Endothelial cell of umbilical vein (primary cell): ENCODE data around the gene VSIG1. TPM values are rescaled to one million over a fixed set of nuclear protein-coding genes. Genes with fewer than 3 reads are reported as not detected.

Experiments
- BruUV-seq: library from RNA; stranded (reverse); fragments of 400-500 nt; replicated peaks from 2 replicates; lab custom pipeline; 2021; lab: Mats Ljungman, UMichigan
- CTCF ChIA-PET: fragments of 300-600, 350-600 bp; sonication (Branson Sonifier 250); formaldehyde crosslinking; loops from one replicate; lab custom pipeline; 2021; ENCODE audit warnings: antibody characterized with exemption, inconsistent platforms; lab: Charles Lee
- POLR2A ChIA-PET: fragments of 300-600, 350-600 bp; sonication (Branson Sonifier 250); formaldehyde crosslinking; loops from one replicate; lab custom pipeline; 2021; ENCODE audit warnings: antibody characterized with exemption, inconsistent platforms; lab: Charles Lee
- DNase-seq: peaks from one replicate; pipeline ENCODE4 v3.0.0-alpha.2; 2011; ENCODE audit warnings: low read depth, low spot score
- FAIRE-seq: peaks from 2 replicates; lab custom pipeline; 2011; peaks lifted over from hg19 to GRCh38; lab: Jason Lieb, UNC
- H2AFZ ChIP-seq: 2 replicates; pipeline ENCODE4 v1.6.0; 2012; ENCODE audit warnings: low read depth, low read length, control low read depth, inconsistent platforms
- H3K27ac ChIP-seq: 2 replicates; pipeline ENCODE4 v1.5.1; 2011; ENCODE audit warnings: low read depth, mild to moderate bottlenecking, control low read depth, low read length, moderate library complexity; ENCODE audit not compliant: insufficient read depth
- H3K27me3 ChIP-seq, 2 experiments: 2 replicates each; pipeline versions ENCODE4 v1.6.0 to v1.6.1; 2011; ENCODE audit warnings: low read length in 2 of 2, mixed read lengths in 1 of 2; ENCODE audit not compliant: control insufficient read depth in 2 of 2, insufficient read depth in 2 of 2
- H3K36me3 ChIP-seq, 2 experiments: 2 replicates in 1 of 2; 3 replicates in 1 of 2; pipeline ENCODE4 v1.5.1; 2011; ENCODE audit warnings: low read length in 2 of 2, mild to moderate bottlenecking in 1 of 2, moderate library complexity in 1 of 2; ENCODE audit not compliant: control insufficient read depth in 2 of 2, insufficient read depth in 2 of 2; ENCODE audit errors: extremely low read depth in 1 of 2
- H3K4me1 ChIP-seq: 3 replicates; pipeline ENCODE4 v1.5.1; 2011; ENCODE audit warnings: mild to moderate bottlenecking, low read length; ENCODE audit not compliant: control insufficient read depth, insufficient read depth; ENCODE audit errors: extremely low read depth
- H3K4me2 ChIP-seq: 2 replicates; pipeline ENCODE4 v1.6.1; 2011; ENCODE audit warnings: low read length, control low read depth, mixed read lengths; ENCODE audit not compliant: insufficient read depth
- H3K4me3 ChIP-seq, 3 experiments: fragments of 200-600 bp in 1 of 3; sonication (generic), shearing (Covaris generic) in 1 of 3; replicated peaks in 1 of 3; 2 replicates each; pipeline ENCODE4 v1.5.1; 2011 to 2016; ENCODE audit warnings: control low read depth in 3 of 3, low read length in 3 of 3, mild to moderate bottlenecking in 2 of 3, inconsistent platforms in 1 of 3, low read depth in 1 of 3, moderate library complexity in 1 of 3; ENCODE audit not compliant: insufficient read depth in 1 of 3
- H3K79me2 ChIP-seq: 2 replicates; pipeline ENCODE4 v1.6.0; 2012; ENCODE audit warnings: low read length, inconsistent platforms; ENCODE audit not compliant: control insufficient read depth, insufficient read depth
- H3K9ac ChIP-seq: replicated peaks from 2 replicates; pipeline ENCODE3; 2011; ENCODE audit warnings: low read length, control low read depth; ENCODE audit not compliant: insufficient read depth; ENCODE audit errors: extremely low read depth
- H3K9me1 ChIP-seq: replicated peaks from 3 replicates; pipeline ENCODE4 v1.6.0; 2011; ENCODE audit warnings: mild to moderate bottlenecking, low read length; ENCODE audit not compliant: control insufficient read depth, insufficient read depth; ENCODE audit errors: extremely low read depth
- H3K9me3 ChIP-seq: replicated peaks from 2 replicates; pipeline ENCODE4 v1.5.1; 2012; ENCODE audit warnings: low read length, inconsistent platforms; ENCODE audit not compliant: control insufficient read depth, insufficient read depth
- H4K20me1 ChIP-seq: replicated peaks from 2 replicates; pipeline ENCODE3; 2011; ENCODE audit warnings: mild to moderate bottlenecking, low read length; ENCODE audit not compliant: control insufficient read depth, insufficient read depth; ENCODE audit errors: extremely low read depth
- EZH2 ChIP-seq: IDR thresholded peaks from 2 replicates; pipeline ENCODE4 v1.6.1; 2012; ENCODE audit warnings: borderline replicate concordance, low read depth, mild to moderate bottlenecking, moderate library complexity, low read length, inconsistent platforms; ENCODE audit not compliant: severe bottlenecking
- FOS ChIP-seq: IDR thresholded peaks from 2 replicates; pipeline ENCODE4 v1.6.1; 2011; ENCODE audit warnings: mild to moderate bottlenecking, low read length, moderate library complexity, borderline replicate concordance; ENCODE audit not compliant: insufficient read depth
- GATA2 ChIP-seq: IDR thresholded peaks from 2 replicates; pipeline ENCODE4 v1.7.0; 2011; ENCODE audit warnings: low read depth, mild to moderate bottlenecking, moderate library complexity, mixed read lengths, low read length; ENCODE audit not compliant: insufficient read length, insufficient read depth
- JUN ChIP-seq: IDR thresholded peaks from 2 replicates; pipeline ENCODE4 v1.6.1; 2011; ENCODE audit warnings: borderline replicate concordance, low read depth; ENCODE audit not compliant: insufficient read length, insufficient read depth
- MYC ChIP-seq: IDR thresholded peaks from one replicate; pipeline ENCODE4 v1.6.1; 2011; ENCODE audit warnings: mild to moderate bottlenecking, low read depth, low read length
- POLR2A ChIP-seq: IDR thresholded peaks from 2 replicates; pipeline ENCODE4 v1.6.1; 2012; ENCODE audit warnings: low read depth, mild to moderate bottlenecking, control low read depth, low read length
- POLR2AphosphoS5 ChIP-seq: IDR thresholded peaks from 2 replicates; pipeline ENCODE4 v1.6.1; 2012; ENCODE audit warnings: low read depth, mild to moderate bottlenecking, control low read depth, low read length, moderate library complexity; ENCODE audit not compliant: insufficient read depth
- dilution Hi-C: fragments of 300-500 bp; cut with MboI; formaldehyde crosslinking; loops from one replicate; pipeline ENCODE4 v1.15.0; 2019; ENCODE audit warnings: low sequenced_read_pairs; ENCODE audit not compliant: extremely low pct_ligation_motif_present
- intact Hi-C: fragments of 100-400 bp; cut with micrococcal nuclease; formaldehyde crosslinking; loops from one replicate; pipeline ENCODE4 v1.10.0; 2022
- polyA plus RNA-seq, 4 experiments: library from polyadenylated mRNA; depleted of rRNA in 3 of 4; stranded (reverse) in 3 of 4; unstranded in 1 of 4; fragments of >200 nt; gene quantifications; 2 replicates each; pipeline versions ENCODE4 v1.2.1 to v1.2.3, GENCODE V29; 2011 to 2012; ENCODE audit warnings: missing spikeins in 1 of 4
- total RNA-seq: library from RNA; stranded (reverse); gene quantifications from 2 replicates; pipeline ENCODE4 v1.2.3, GENCODE V29; 2021
- TF ChIP-seq, protein P1 (sequence below): IDR thresholded peaks from 2 replicates; pipeline ENCODE4 v1.6.1; 2011; ENCODE audit not compliant: insufficient read depth, insufficient read length

Gene VSIG1
- total and polyA plus RNA-seq, 2 donors (not counting 3 experiments of a cell fraction or from before 2014, with no cell fraction given): 1.5 to 2.1 TPM

DNA sequence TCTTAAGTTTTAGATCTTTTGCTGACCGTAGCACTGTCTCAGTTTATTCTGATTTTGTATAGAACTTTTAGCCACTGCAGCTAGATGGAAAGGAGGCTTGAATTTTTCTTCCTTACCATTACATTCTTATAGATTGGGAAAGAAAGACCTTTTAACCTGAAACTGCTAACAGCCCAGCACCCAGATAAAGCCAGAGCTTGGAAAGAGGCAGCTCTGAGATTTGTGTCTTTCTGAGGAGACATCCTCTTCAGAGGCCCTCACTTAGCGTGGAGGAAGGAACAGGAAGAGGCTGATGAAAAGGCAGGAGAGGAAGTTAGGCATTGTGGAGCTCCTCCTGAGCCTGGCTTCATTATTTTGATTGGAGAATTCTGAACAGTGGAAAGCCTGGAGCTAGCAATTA lies 81.8 kb downstream of the VSIG1 start:
- no peak overlapping the region for H3K9ac ChIP-seq
- no peaks in the 10 kb centered on the region for H3K9me3 ChIP-seq
- H4K20me1 ChIP-seq: no peaks in the 10 kb centered on the region
- peaks cover 3% of the 10 kb centered on the region for H3K79me2 ChIP-seq
- no TSS peak for BruUV-seq
- no peaks in the 10 kb centered on the region for H3K9me1 ChIP-seq
- intact Hi-C loops (no loop called here), dilution Hi-C loops (no loop called here)
- FAIRE-seq: no peak
- peak overlapping the region; percentile 55 for H3K27ac ChIP-seq
- POLR2A ChIA-PET: no interaction called here
- peak overlapping the region; percentile 42 for H2AFZ ChIP-seq
- no peak for DNase-seq
- no peak for TF ChIP-seq MYC
- TF ChIP-seq POLR2A: no peak
- TF ChIP-seq JUN: no peak
- no peak for TF ChIP-seq EZH2
- no peak for TF ChIP-seq FOS
- no peak overlapping the region for H3K4me3 ChIP-seq
- no peak overlapping the region for H3K4me2 ChIP-seq
- peaks cover 31% of the 10 kb centered on the region for H3K4me1 ChIP-seq
- CTCF ChIA-PET: interaction anchor here (1.0 to 1.2 kb wide), 2 partner anchors 13 to 22 kb away, joined by 3 to 4 read pairs; no protein-coding TSS in a partner anchor
- H3K27me3 ChIP-seq: no peaks in the 10 kb centered on the region
- H3K36me3 ChIP-seq: no peaks in the 10 kb centered on the region

DNA sequence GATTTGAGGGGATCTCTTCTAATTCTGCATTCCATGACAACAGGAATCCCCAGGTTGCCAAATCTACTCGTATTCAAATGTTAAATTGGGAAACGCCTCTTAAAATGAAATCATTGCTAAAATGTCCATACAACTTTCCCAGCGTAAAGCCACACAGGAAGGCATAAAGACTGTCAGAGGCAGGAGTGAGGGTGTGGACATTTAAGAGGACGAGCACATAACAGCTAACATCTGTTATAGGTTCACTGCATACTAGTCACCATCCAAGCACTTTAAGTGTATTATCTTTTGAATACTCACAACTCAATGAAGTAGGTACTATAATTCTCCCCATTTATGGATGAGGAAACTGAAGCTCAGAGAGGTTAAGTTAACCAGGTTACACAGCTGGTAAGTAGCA lies 82.3 kb downstream of the VSIG1 start:
- dilution Hi-C loops: no loop called here
- no peak for DNase-seq
- peaks cover 33% of the 10 kb centered on the region for H3K4me1 ChIP-seq
- H3K4me3 ChIP-seq: no peak overlapping the region
- POLR2A ChIA-PET: no interaction called here
- no peaks in the 10 kb centered on the region for H4K20me1 ChIP-seq
- no peaks in the 10 kb centered on the region for H3K36me3 ChIP-seq
- CTCF ChIA-PET: interaction anchor here (1.0 kb wide), 1 partner anchor 23 kb away, joined by 3 read pairs; no protein-coding TSS in a partner anchor
- TF ChIP-seq JUN (no peak), POLR2AphosphoS5 (no peak), FOS (no peak), GATA2 (no peak), MYC (no peak), EZH2 (no peak)
- TF ChIP-seq, protein P1, sequence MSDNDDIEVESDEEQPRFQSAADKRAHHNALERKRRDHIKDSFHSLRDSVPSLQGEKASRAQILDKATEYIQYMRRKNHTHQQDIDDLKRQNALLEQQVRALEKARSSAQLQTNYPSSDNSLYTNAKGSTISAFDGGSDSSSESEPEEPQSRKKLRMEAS: no peak
- BruUV-seq: no TSS peak
- H3K27ac ChIP-seq: peak overlapping the region; percentile 55
- H3K27me3 ChIP-seq: no peaks in the 10 kb centered on the region
- no peaks in the 10 kb centered on the region for H3K9me3 ChIP-seq
- FAIRE-seq: no peak
- no peak overlapping the region for H3K9ac ChIP-seq
- no peak overlapping the region for H2AFZ ChIP-seq
- intact Hi-C loops: no loop called here
- no peaks in the 10 kb centered on the region for H3K9me1 ChIP-seq
- peaks cover 3% of the 10 kb centered on the region for H3K79me2 ChIP-seq
- H3K4me2 ChIP-seq: no peak overlapping the region

Other genes starting within 250 kb of the VSIG1 start
- gene MID2, start 219.2 kb upstream of the VSIG1 start, total RNA-seq: 23.0 and 25.3 TPM in 2 replicates
- 16.4 and 19.8 TPM in 2 replicates for gene MID2, start 219.2 kb upstream of the VSIG1 start, polyA plus RNA-seq
- not detected in 2 replicates for gene TEX13B, start 62.7 kb upstream of the VSIG1 start, total RNA-seq
- not detected in 2 replicates for gene TEX13B, start 62.7 kb upstream of the VSIG1 start, polyA plus RNA-seq
- 71.9 and 82.7 TPM in 2 replicates for gene PSMD10, start 46.5 kb downstream of the VSIG1 start, total RNA-seq
- 72.5 and 93.8 TPM in 2 replicates for gene PSMD10, start 46.5 kb downstream of the VSIG1 start, polyA plus RNA-seq
- gene ATG4A, start 46.7 kb downstream of the VSIG1 start, total RNA-seq: 27.7 and 28.7 TPM in 2 replicates
- gene ATG4A, start 46.7 kb downstream of the VSIG1 start, polyA plus RNA-seq: 10.9 and 13.2 TPM in 2 replicates